CD14-positive monocyte (primary cell): ENCODE data around the gene MALAT1. TPM values are rescaled to one million over a fixed set of nuclear protein-coding genes. Genes with fewer than 3 reads are reported as not detected.
A peak's percentile ranks its signal among the peaks of the same experiment; 100 is the strongest.

Source experiments
- DNase-seq, 3 donors: peaks; one replicate each; pipeline ENCODE4 v3.0.0-alpha.2; 2011 to 2022
- H2AFZ ChIP-seq: 2 replicates; pipeline ENCODE4 v1.6.0; 2012; ENCODE audit warnings: mild to moderate bottlenecking, low read depth, low read length, inconsistent platforms; ENCODE audit not compliant: insufficient read depth, poor library complexity, severe bottlenecking
- H3K27ac ChIP-seq, 2 donors: 1 replicate in 1 of 2; 2 replicates in 1 of 2; pipeline ENCODE4 v1.5.1; 2012 to 2013; ENCODE audit warnings: low read length in 2 of 2, control low read depth in 1 of 2, inconsistent platforms in 1 of 2, low read depth in 1 of 2, mild to moderate bottlenecking in 1 of 2
- H3K27me3 ChIP-seq, 2 donors: one replicate each; pipeline versions ENCODE4 v1.6.0 to v1.6.1; 2011 to 2013; ENCODE audit warnings: low read length in 2 of 2; ENCODE audit not compliant: control insufficient read depth in 2 of 2, insufficient read depth in 2 of 2
- H3K36me3 ChIP-seq, 2 donors: replicated peaks in 1 of 2; 1 replicate in 1 of 2; 2 replicates in 1 of 2; pipeline versions ENCODE4 v1.5.1 to v1.6.1; 2012 to 2013; ENCODE audit warnings: low read length in 2 of 2, control low read depth in 1 of 2, inconsistent platforms in 1 of 2, mild to moderate bottlenecking in 1 of 2; ENCODE audit not compliant: insufficient read depth in 2 of 2, control insufficient read depth in 1 of 2
- H3K4me1 ChIP-seq, 2 donors: 1 replicate in 1 of 2; 2 replicates in 1 of 2; pipeline versions ENCODE4 v1.5.1 to v1.6.1; 2012 to 2013; ENCODE audit warnings: low read length in 2 of 2, control low read depth in 1 of 2, inconsistent platforms in 1 of 2, mild to moderate bottlenecking in 1 of 2, moderate library complexity in 1 of 2; ENCODE audit not compliant: insufficient read depth in 2 of 2, control insufficient read depth in 1 of 2
- H3K4me2 ChIP-seq: replicated peaks from 2 replicates; pipeline ENCODE3; 2012; ENCODE audit warnings: low read length, moderate library complexity, mild to moderate bottlenecking; ENCODE audit not compliant: poor library complexity, severe bottlenecking; ENCODE audit errors: extremely low read depth
- H3K4me3 ChIP-seq, 3 experiments: fragments of 200-600 bp in 1 of 3; sonication (generic) in 1 of 3; replicated peaks in 1 of 3; 1 replicate in 2 of 3; 2 replicates in 1 of 3; pipeline ENCODE4 v1.5.1; 2011 to 2013; ENCODE audit warnings: low read length in 3 of 3, mild to moderate bottlenecking in 3 of 3, control low read depth in 2 of 3, low read depth in 2 of 3, inconsistent platforms in 1 of 3, moderate library complexity in 1 of 3
- H3K79me2 ChIP-seq: 2 replicates; pipeline ENCODE4 v1.6.0; 2012; ENCODE audit warnings: mild to moderate bottlenecking, control low read depth, inconsistent platforms, low read length, moderate library complexity; ENCODE audit not compliant: insufficient read depth
- H3K9ac ChIP-seq: 2 replicates; pipeline ENCODE4 v1.6.0; 2017; ENCODE audit warnings: low read length, mild to moderate bottlenecking; ENCODE audit not compliant: insufficient read depth, poor library complexity, severe bottlenecking
- H3K9me3 ChIP-seq, 2 donors: replicated peaks in 1 of 2; 1 replicate in 1 of 2; 2 replicates in 1 of 2; pipeline versions ENCODE4 v1.5.1 to v1.6.1; 2012 to 2013; ENCODE audit warnings: low read length in 2 of 2, control low read depth in 1 of 2; ENCODE audit not compliant: control insufficient read depth in 1 of 2, insufficient read depth in 1 of 2
- H4K20me1 ChIP-seq: 2 replicates; pipeline ENCODE4 v1.6.0; 2012; ENCODE audit warnings: mild to moderate bottlenecking, low read length, control low read depth, moderate library complexity; ENCODE audit not compliant: insufficient read depth
- H3K27ac Mint-ChIP-seq, 7 donors: one replicate each; pipeline ENCODE4 v1.8.0; 2020; ENCODE audit warnings: mild to moderate bottlenecking in 7 of 7, mixed read lengths in 7 of 7, moderate library complexity in 6 of 7, inconsistent platforms in 2 of 7
- H3K27me3 Mint-ChIP-seq, 3 donors: one replicate each; pipeline ENCODE4 v1.8.0; 2021 to 2022; ENCODE audit warnings: low read depth in 3 of 3, mild to moderate bottlenecking in 3 of 3, mixed read lengths in 3 of 3, moderate library complexity in 3 of 3, inconsistent platforms in 1 of 3
- H3K36me3 Mint-ChIP-seq, 2 donors: one replicate each; pipeline ENCODE4 v1.8.0; 2020; ENCODE audit warnings: mixed read lengths in 2 of 2, inconsistent platforms in 1 of 2, mild to moderate bottlenecking in 1 of 2
- H3K4me1 Mint-ChIP-seq: one replicate; pipeline ENCODE4 v1.8.0; 2020; ENCODE audit warnings: mild to moderate bottlenecking, mixed read lengths
- H3K4me3 Mint-ChIP-seq, 2 donors: one replicate each; pipeline ENCODE4 v1.8.0; 2020; ENCODE audit warnings: mild to moderate bottlenecking in 2 of 2, mixed read lengths in 2 of 2, moderate library complexity in 1 of 2
- H3K9me3 Mint-ChIP-seq, 7 donors: one replicate each; pipeline ENCODE4 v1.8.0; 2020 to 2022; ENCODE audit warnings: mixed read lengths in 7 of 7, mild to moderate bottlenecking in 6 of 7, moderate library complexity in 6 of 7, inconsistent platforms in 2 of 7
- WGBS: methylation state at CpG from one replicate; pipeline ENCODE4 v1.1.5; 2013; ENCODE audit warnings: missing lambda C conversion rate; ENCODE audit not compliant: insufficient coverage; 5-methylcytosine and 5-hydroxymethylcytosine counted together
- intact Hi-C, 2 donors: fragments of 100-400 bp; cut with micrococcal nuclease; formaldehyde crosslinking; loops; one replicate each; pipeline versions ENCODE4 v1.15.0 to v1.15.1; 2023
- polyA plus RNA-seq, 3 donors: library from polyadenylated mRNA; depleted of rRNA in 1 of 3; unstranded in 2 of 3; stranded (reverse) in 1 of 3; fragments of 300-500 nt in 2 of 3; fragments of >200 nt in 1 of 3; fragmentation: Illumina TruSeq in 2 of 3; gene quantifications; 1 replicate in 2 of 3; 2 replicates in 1 of 3; pipeline ENCODE4 v1.2.3, GENCODE V29; 2012 to 2021
- TF ChIP-seq, protein P1 (sequence below): fragments of 200-600 bp; IDR thresholded peaks from one replicate; pipeline ENCODE4 v1.8.0; 2022; ENCODE audit warnings: antibody characterized with exemption, mild to moderate bottlenecking

The MALAT1 gene
- polyA plus RNA-seq, 3 donors, result 263 to 815 (median 554) TPM

DNA sequence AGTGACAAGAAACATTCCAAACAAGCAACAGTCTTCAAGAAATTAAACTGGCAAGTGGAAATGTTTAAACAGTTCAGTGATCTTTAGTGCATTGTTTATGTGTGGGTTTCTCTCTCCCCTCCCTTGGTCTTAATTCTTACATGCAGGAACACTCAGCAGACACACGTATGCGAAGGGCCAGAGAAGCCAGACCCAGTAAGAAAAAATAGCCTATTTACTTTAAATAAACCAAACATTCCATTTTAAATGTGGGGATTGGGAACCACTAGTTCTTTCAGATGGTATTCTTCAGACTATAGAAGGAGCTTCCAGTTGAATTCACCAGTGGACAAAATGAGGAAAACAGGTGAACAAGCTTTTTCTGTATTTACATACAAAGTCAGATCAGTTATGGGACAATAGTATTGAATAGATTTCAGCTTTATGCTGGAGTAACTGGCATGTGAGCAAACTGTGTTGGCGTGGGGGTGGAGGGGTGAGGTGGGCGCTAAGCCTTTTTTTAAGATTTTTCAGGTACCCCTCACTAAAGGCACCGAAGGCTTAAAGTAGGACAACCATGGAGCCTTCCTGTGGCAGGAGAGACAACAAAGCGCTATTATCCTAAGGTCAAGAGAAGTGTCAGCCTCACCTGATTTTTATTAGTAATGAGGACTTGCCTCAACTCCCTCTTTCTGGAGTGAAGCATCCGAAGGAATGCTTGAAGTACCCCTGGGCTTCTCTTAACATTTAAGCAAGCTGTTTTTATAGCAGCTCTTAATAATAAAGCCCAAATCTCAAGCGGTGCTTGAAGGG lies 6.0 kb downstream of the MALAT1 start:
- Mint-ChIP-seq H3K9me3 (peaks cover 0 to 10% (median 0%) of the 10 kb centered on the region in 7 donors), H3K27me3 (peaks cover 0 to 2% (median 0%) of the 10 kb centered on the region in 3 donors), H3K27ac (peak overlapping the region in 5 of 7 donors; percentile 84 to 98 (median 97)), H3K36me3 (peaks cover 21 to 37% of the 10 kb centered on the region in 2 donors), H3K4me3 (peak overlapping the region in 1 of 2 donors; percentile 96), H3K4me1 (peaks cover 53% of the 10 kb centered on the region)
- peak overlapping the region; percentile 93 for H3K4me2 ChIP-seq
- peak overlapping the region; percentile 100 for H3K9ac ChIP-seq
- no peaks in the 10 kb centered on the region for H3K9me3 ChIP-seq
- WGBS, result 30% methylated on average over 2 of the region's 8 CpGs
- peaks cover 52% of the 10 kb centered on the region in 2 donors for H3K4me1 ChIP-seq
- H3K79me2 ChIP-seq, result peaks cover 79% of the 10 kb centered on the region
- H3K36me3 ChIP-seq, result peaks cover 49 to 60% of the 10 kb centered on the region in 2 donors
- no peaks in the 10 kb centered on the region for H3K27me3 ChIP-seq
- DNase-seq, result no peak
- H2AFZ ChIP-seq, result no peak overlapping the region
- TF ChIP-seq, protein P1, sequence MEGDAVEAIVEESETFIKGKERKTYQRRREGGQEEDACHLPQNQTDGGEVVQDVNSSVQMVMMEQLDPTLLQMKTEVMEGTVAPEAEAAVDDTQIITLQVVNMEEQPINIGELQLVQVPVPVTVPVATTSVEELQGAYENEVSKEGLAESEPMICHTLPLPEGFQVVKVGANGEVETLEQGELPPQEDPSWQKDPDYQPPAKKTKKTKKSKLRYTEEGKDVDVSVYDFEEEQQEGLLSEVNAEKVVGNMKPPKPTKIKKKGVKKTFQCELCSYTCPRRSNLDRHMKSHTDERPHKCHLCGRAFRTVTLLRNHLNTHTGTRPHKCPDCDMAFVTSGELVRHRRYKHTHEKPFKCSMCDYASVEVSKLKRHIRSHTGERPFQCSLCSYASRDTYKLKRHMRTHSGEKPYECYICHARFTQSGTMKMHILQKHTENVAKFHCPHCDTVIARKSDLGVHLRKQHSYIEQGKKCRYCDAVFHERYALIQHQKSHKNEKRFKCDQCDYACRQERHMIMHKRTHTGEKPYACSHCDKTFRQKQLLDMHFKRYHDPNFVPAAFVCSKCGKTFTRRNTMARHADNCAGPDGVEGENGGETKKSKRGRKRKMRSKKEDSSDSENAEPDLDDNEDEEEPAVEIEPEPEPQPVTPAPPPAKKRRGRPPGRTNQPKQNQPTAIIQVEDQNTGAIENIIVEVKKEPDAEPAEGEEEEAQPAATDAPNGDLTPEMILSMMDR, result no peak
- peaks cover 77% of the 10 kb centered on the region for H4K20me1 ChIP-seq
- peak overlapping the region; percentile 96 to 100 (median 99) for H3K4me3 ChIP-seq
- H3K27ac ChIP-seq, result peak overlapping the region; percentile 69 to 98
- intact Hi-C loops, result loop anchor here (2.0 to 5.0 kb wide), 3 partner anchors 33 to 123 kb away; partner anchors contain the start of gene SLC25A45 (in 1 of the 2)

DNA sequence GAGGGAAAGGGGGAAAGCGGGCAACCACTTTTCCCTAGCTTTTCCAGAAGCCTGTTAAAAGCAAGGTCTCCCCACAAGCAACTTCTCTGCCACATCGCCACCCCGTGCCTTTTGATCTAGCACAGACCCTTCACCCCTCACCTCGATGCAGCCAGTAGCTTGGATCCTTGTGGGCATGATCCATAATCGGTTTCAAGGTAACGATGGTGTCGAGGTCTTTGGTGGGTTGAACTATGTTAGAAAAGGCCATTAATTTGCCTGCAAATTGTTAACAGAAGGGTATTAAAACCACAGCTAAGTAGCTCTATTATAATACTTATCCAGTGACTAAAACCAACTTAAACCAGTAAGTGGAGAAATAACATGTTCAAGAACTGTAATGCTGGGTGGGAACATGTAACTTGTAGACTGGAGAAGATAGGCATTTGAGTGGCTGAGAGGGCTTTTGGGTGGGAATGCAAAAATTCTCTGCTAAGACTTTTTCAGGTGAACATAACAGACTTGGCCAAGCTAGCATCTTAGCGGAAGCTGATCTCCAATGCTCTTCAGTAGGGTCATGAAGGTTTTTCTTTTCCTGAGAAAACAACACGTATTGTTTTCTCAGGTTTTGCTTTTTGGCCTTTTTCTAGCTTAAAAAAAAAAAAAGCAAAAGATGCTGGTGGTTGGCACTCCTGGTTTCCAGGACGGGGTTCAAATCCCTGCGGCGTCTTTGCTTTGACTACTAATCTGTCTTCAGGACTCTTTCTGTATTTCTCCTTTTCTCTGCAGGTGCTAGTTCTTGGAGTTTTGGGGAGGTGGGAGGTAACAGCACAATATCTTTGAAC lies 6.8 kb downstream of the MALAT1 start:
- peaks cover 56 to 57% of the 10 kb centered on the region in 2 donors for H3K4me1 ChIP-seq
- Mint-ChIP-seq H3K27ac (peak overlapping the region in 5 of 7 donors; percentile 95 to 99 (median 98)), H3K36me3 (peaks cover 21 to 37% of the 10 kb centered on the region in 2 donors), H3K9me3 (peaks cover 0 to 10% (median 0%) of the 10 kb centered on the region in 7 donors), H3K4me1 (peaks cover 56% of the 10 kb centered on the region), H3K4me3 (peak overlapping the region in 1 of 2 donors; percentile 96), H3K27me3 (peaks cover 0 to 2% (median 0%) of the 10 kb centered on the region in 3 donors)
- TF ChIP-seq, protein P1, result no peak
- H3K27ac ChIP-seq, result peak overlapping the region; percentile 69 to 98
- H2AFZ ChIP-seq, result no peak overlapping the region
- intact Hi-C loops, result loop anchor here (2.0 to 5.0 kb wide), 3 partner anchors 33 to 123 kb away; partner anchors contain the start of gene SLC25A45 (in 1 of the 2)
- H3K79me2 ChIP-seq, result peaks cover 71% of the 10 kb centered on the region
- no peaks in the 10 kb centered on the region for H3K27me3 ChIP-seq
- 31% methylated on average over 4 of the region's 12 CpGs for WGBS
- DNase-seq, result no peak
- H3K4me3 ChIP-seq, result peak overlapping the region; percentile 96 to 100 (median 99)
- H3K4me2 ChIP-seq, result peak overlapping the region; percentile 93
- peak overlapping the region; percentile 100 for H3K9ac ChIP-seq
- H3K36me3 ChIP-seq, result peaks cover 48 to 51% of the 10 kb centered on the region in 2 donors
- H4K20me1 ChIP-seq, result peaks cover 69% of the 10 kb centered on the region
- no peaks in the 10 kb centered on the region for H3K9me3 ChIP-seq
